PC-3 (cell line): ENCODE results near the gene DCLK3. TPM values are rescaled to one million over a fixed set of nuclear protein-coding genes. Genes with fewer than 3 reads are reported as not detected.

Experiments
- ATAC-seq: fragments of 200-7000 bp; cut with Tn5 transposase; 2 replicates; pipeline ENCODE4 v1.9.1; 2020; ENCODE audit warnings: mild to moderate bottlenecking, moderate library complexity
- BruUV-seq: library from RNA; stranded (reverse); fragments of 400-500 nt; replicated peaks from 2 replicates; lab custom pipeline; 2021; lab: Mats Ljungman, UMichigan
- CTCF ChIA-PET: fragments of 300-600 bp; sonication (Branson Sonifier 250); formaldehyde crosslinking; loops from one replicate; lab custom pipeline; 2022; ENCODE audit warnings: antibody characterized with exemption; lab: Charles Lee
- POLR2A ChIA-PET: fragments of 300-600 bp; sonication (Branson Sonifier 250); formaldehyde crosslinking; loops from one replicate; lab custom pipeline; 2022; ENCODE audit warnings: antibody characterized with exemption; ENCODE audit not compliant: unreplicated experiment; lab: Charles Lee
- DNase-seq: peaks from one replicate; pipeline ENCODE4 v3.0.0-alpha.2; 2015
- H2AFZ ChIP-seq: fragments of 300-600 bp; sonication (generic); 2 replicates; pipeline ENCODE4 v1.6.0; 2016; ENCODE audit warnings: antibody characterized with exemption, low read length
- H3F3A ChIP-seq: fragments of 300-600 bp; sonication (generic); one replicate; pipeline ENCODE4 v1.6.0; 2017; ENCODE audit warnings: antibody characterized with exemption, low read length, control low read depth, mild to moderate bottlenecking; ENCODE audit not compliant: unreplicated experiment
- H3K27ac ChIP-seq: fragments of 300-600 bp; sonication (generic); 2 replicates; pipeline ENCODE4 v1.5.1; 2016; ENCODE audit warnings: mild to moderate bottlenecking, low read length
- H3K27me3 ChIP-seq: fragments of 300-600 bp; sonication (generic); 2 replicates; pipeline ENCODE4 v1.6.1; 2016; ENCODE audit warnings: low read length, mixed read lengths
- H3K36me3 ChIP-seq: fragments of 300-600 bp; sonication (generic); 2 replicates; pipeline ENCODE4 v1.6.1; 2016; ENCODE audit warnings: low read depth, mixed run types, low read length, mixed read lengths
- H3K4me1 ChIP-seq: fragments of 300-600 bp; sonication (generic); 2 replicates; pipeline ENCODE4 v1.5.1; 2016; ENCODE audit warnings: low read length; ENCODE audit not compliant: insufficient read depth
- H3K4me2 ChIP-seq: fragments of 300-600 bp; sonication (generic); 2 replicates; pipeline ENCODE4 v1.6.0; 2016; ENCODE audit warnings: low read length
- H3K4me3 ChIP-seq: fragments of 300-600 bp; sonication (generic); 2 replicates; pipeline ENCODE4 v1.5.1; 2016; ENCODE audit warnings: mild to moderate bottlenecking, low read length, mixed read lengths
- H3K79me2 ChIP-seq: fragments of 300-600 bp; sonication (generic); 2 replicates; pipeline ENCODE4 v1.6.1; 2017; ENCODE audit warnings: low read length, mixed read lengths
- H3K9ac ChIP-seq: fragments of 300-600 bp; sonication (generic); 2 replicates; pipeline ENCODE4 v1.6.0; 2016; ENCODE audit warnings: mild to moderate bottlenecking, low read length
- H3K9me2 ChIP-seq: fragments of 300-600 bp; sonication (generic); replicated peaks from 2 replicates; pipeline ENCODE4 v1.6.1; 2016; ENCODE audit warnings: mixed run types, low read length, mixed read lengths
- H3K9me3 ChIP-seq: fragments of 300-600 bp; sonication (generic); 2 replicates; pipeline ENCODE4 v1.6.1; 2016; ENCODE audit warnings: low read length, mixed read lengths
- H4K20me1 ChIP-seq: fragments of 300-600 bp; sonication (generic); 2 replicates; pipeline ENCODE4 v1.6.1; 2016; ENCODE audit warnings: low read length, mixed read lengths
- CTCF ChIP-seq: fragments of 300-600 bp; sonication (generic); conservative IDR thresholded peaks from 2 replicates; pipeline ENCODE4 v1.5.1; 2017; ENCODE audit warnings: antibody characterized with exemption, low read depth, mild to moderate bottlenecking, low read length
- EZH2 ChIP-seq: fragments of 300-600 bp; sonication (generic); IDR thresholded peaks from one replicate; pipeline ENCODE4 v1.6.1; 2017; ENCODE audit warnings: antibody characterized with exemption, mild to moderate bottlenecking, low read length; ENCODE audit not compliant: unreplicated experiment
- EZH2phosphoT487 ChIP-seq: fragments of 300-600 bp; sonication (generic); IDR thresholded peaks from 2 replicates; pipeline ENCODE4 v1.6.1; 2018; ENCODE audit warnings: mild to moderate bottlenecking, antibody characterized with exemption, low read length, borderline replicate concordance
- intact Hi-C: fragments of 100-400 bp; cut with micrococcal nuclease; formaldehyde crosslinking; loops from 2 replicates; pipeline ENCODE4 v1.9.0; 2023
- total RNA-seq: library from RNA; depleted of rRNA; stranded (reverse); fragments of >200 nt; gene quantifications from 2 replicates; pipeline ENCODE4 v1.2.3, GENCODE V29; 2014

Gene DCLK3
- total RNA-seq, 1 experiment from 2014 or later, result not detected

DNA sequence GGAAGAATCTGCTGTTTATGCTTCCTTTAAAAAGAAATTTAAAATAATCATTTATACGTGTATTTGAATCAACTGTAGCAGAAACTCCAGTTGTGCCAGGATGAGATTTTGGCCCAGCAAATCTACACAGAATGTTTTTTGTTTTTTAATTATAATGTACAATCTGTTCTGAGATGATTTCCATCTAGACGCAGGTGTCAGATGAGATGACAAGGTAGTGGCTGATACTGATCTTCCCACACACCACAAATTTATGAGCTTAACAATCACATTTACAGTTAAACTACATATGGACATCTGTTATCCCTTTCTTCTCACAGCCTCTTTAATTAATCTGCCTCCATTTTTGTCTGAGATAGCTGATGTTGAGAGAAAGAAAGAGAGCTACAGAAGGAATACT is 23.6 kb downstream of the DCLK3 start:
- ChIA-PET POLR2A (interaction anchor here (0.6 kb wide), 1 partner anchor 220 kb away, joined by 3 read pairs; no protein-coding TSS in a partner anchor), CTCF (no interaction called here)
- Histone ChIP-seq H3K4me3 (no peak overlapping the region), H2AFZ (no peak overlapping the region), H3K9me3 (no peaks in the 10 kb centered on the region), H3K27ac (no peak overlapping the region), H3F3A (no peaks in the 10 kb centered on the region), H4K20me1 (no peaks in the 10 kb centered on the region), H3K4me1 (no peaks in the 10 kb centered on the region), H3K4me2 (no peak overlapping the region), H3K9ac (no peak overlapping the region), H3K36me3 (no peaks in the 10 kb centered on the region), H3K79me2 (no peaks in the 10 kb centered on the region), H3K27me3 (peaks cover 22% of the 10 kb centered on the region), H3K9me2 (no peaks in the 10 kb centered on the region)
- no TSS peak for BruUV-seq
- TF ChIP-seq EZH2, result no peak
- no peak for DNase-seq
- intact Hi-C loops, result no loop called here
- ATAC-seq, result no peak

- POLR2A ChIA-PET, result no interaction called here
- H2AFZ ChIP-seq, result no peak overlapping the region
- CTCF ChIA-PET, result no interaction called here
- H3K79me2 ChIP-seq, result no peaks in the 10 kb centered on the region
- H3K36me3 ChIP-seq, result no peaks in the 10 kb centered on the region
- no peak for ATAC-seq
- H3K9me2 ChIP-seq, result no peaks in the 10 kb centered on the region
- DNase-seq, result no peak
- H3K4me2 ChIP-seq, result no peak overlapping the region
- H4K20me1 ChIP-seq, result no peaks in the 10 kb centered on the region
- H3K4me1 ChIP-seq, result no peaks in the 10 kb centered on the region
- no peaks in the 10 kb centered on the region for H3K9me3 ChIP-seq
- H3K9ac ChIP-seq, result no peak overlapping the region
- H3K4me3 ChIP-seq, result no peak overlapping the region
- peaks cover 4% of the 10 kb centered on the region; the same call in 1 of the 2 replicates for H3K27me3 ChIP-seq
- no peak overlapping the region for H3K27ac ChIP-seq
- TF ChIP-seq CTCF (no peak), EZH2phosphoT487 (no peak), EZH2 (no peak)
- intact Hi-C loops, result no loop called here
- no TSS peak for BruUV-seq
- H3F3A ChIP-seq, result no peaks in the 10 kb centered on the region
These were observed 25.7 kb downstream of the DCLK3 start for GRCh38 chr3:36738702-36739101.

GRCh38 chr3:36736301-36736700 is 28.1 kb downstream of the DCLK3 start:
- Histone ChIP-seq H3K4me3 (no peak overlapping the region), H3K27me3 (peaks cover 3% of the 10 kb centered on the region; the same call in 1 of the 2 replicates), H3F3A (no peaks in the 10 kb centered on the region), H3K4me1 (no peaks in the 10 kb centered on the region), H3K9ac (no peak overlapping the region), H3K4me2 (no peak overlapping the region), H3K9me3 (no peaks in the 10 kb centered on the region), H3K79me2 (no peaks in the 10 kb centered on the region), H4K20me1 (no peaks in the 10 kb centered on the region), H3K36me3 (no peaks in the 10 kb centered on the region), H2AFZ (no peak overlapping the region), H3K9me2 (no peaks in the 10 kb centered on the region), H3K27ac (no peak overlapping the region)
- ChIA-PET CTCF (no interaction called here), POLR2A (no interaction called here)
- no peak for ATAC-seq
- intact Hi-C loops, result no loop called here
- no peak for DNase-seq
- BruUV-seq, result no TSS peak
- no peak for TF ChIP-seq EZH2
- TF ChIP-seq CTCF, result no peak
- TF ChIP-seq EZH2phosphoT487, result no peak
